Heart left ventricle (tissue), 16 donors: ENCODE results near the gene ITGB4. TPM values are rescaled to one million over a fixed set of nuclear protein-coding genes. Genes with fewer than 3 reads are reported as not detected.

Experiments
- ATAC-seq, 4 donors: fragments of 200-7000 bp; cut with Tn5 transposase; one replicate each; pipeline ENCODE4 v1.9.1; 2020 to 2022; ENCODE audit warnings: moderate library complexity in 4 of 4, mild to moderate bottlenecking in 3 of 4, moderate number of reproducible peaks in 1 of 4
- DNase-seq, 5 donors: peaks; one replicate each; pipeline ENCODE4 v3.0.0-alpha.2; 2020
- H3K27ac ChIP-seq, 12 donors: fragments of 200-600 bp; sonication (generic) in 4 of 12; one replicate each; pipeline versions ENCODE4 v1.5.0 to v1.8.0; 2016 to 2022; ENCODE audit warnings: mild to moderate bottlenecking in 2 of 12
- H3K27me3 ChIP-seq, 9 donors: fragments of 200-600 bp; sonication (generic) in 2 of 9; one replicate each; pipeline versions ENCODE4 v1.5.1 to v1.8.0; 2016 to 2022; ENCODE audit warnings: mild to moderate bottlenecking in 3 of 9
- H3K36me3 ChIP-seq, 9 donors: fragments of 200-600 bp; sonication (generic) in 2 of 9; one replicate each; pipeline versions ENCODE4 v1.5.0 to v1.8.0; 2018 to 2022; ENCODE audit warnings: mild to moderate bottlenecking in 2 of 9
- H3K4me1 ChIP-seq, 12 donors: fragments of 200-600 bp; sonication (generic) in 4 of 12; one replicate each; pipeline versions ENCODE4 v1.5.0 to v1.8.0; 2016 to 2022; ENCODE audit warnings: mild to moderate bottlenecking in 3 of 12
- H3K4me3 ChIP-seq, 12 donors: fragments of 200-600 bp; sonication (generic) in 4 of 12; one replicate each; pipeline versions ENCODE4 v1.5.0 to v1.8.0; 2017 to 2022; ENCODE audit warnings: mild to moderate bottlenecking in 9 of 12, moderate library complexity in 4 of 12
- H3K9me3 ChIP-seq, 12 donors: fragments of 200-600 bp; sonication (generic) in 4 of 12; one replicate each; pipeline versions ENCODE4 v1.5.0 to v1.8.0; 2016 to 2022; ENCODE audit warnings: mild to moderate bottlenecking in 1 of 12
- POLR2A ChIP-seq, 2 donors: fragments of 450-650 bp; IDR thresholded peaks; one replicate each; pipeline ENCODE4 v1.6.1; 2017; ENCODE audit warnings: antibody characterized with exemption in 2 of 2, mild to moderate bottlenecking in 2 of 2, moderate library complexity in 2 of 2
- WGBS, 4 donors: extraction: QIAGEN DNeasy Blood & Tissue Kit in 2 of 4; methylation state at CpG; one replicate each; pipeline versions ENCODE4 v1.1.5 to v1.1.7; 2013 to 2018; 5-methylcytosine and 5-hydroxymethylcytosine counted together
- intact Hi-C, 10 donors: fragments of 100-400 bp; cut with DNase I; formaldehyde crosslinking; loops; one replicate each; pipeline versions ENCODE4 v1.11.1 to v1.14.2; 2022
- polyA plus RNA-seq, 2 donors: library from polyadenylated mRNA; stranded (reverse); fragments of 200-250 nt; gene quantifications; one replicate each; pipeline ENCODE4 v1.2.3, GENCODE V29; 2013
- total RNA-seq, 9 donors: library from RNA; depleted of rRNA in 2 of 9; stranded (reverse); fragments of >200 nt in 2 of 9; fragmentation: NEBNext Ultra II Directional in 3 of 9; extraction: Animal tissue kit (Norgen Biotek cat#: 25700) in 3 of 9; gene quantifications; one replicate each; pipeline versions ENCODE4 v1.1.0 to v1.2.4, GENCODE V29; 2016 to 2023
- TF ChIP-seq, protein P1 (sequence below), 12 donors: fragments of 200-600 bp; sonication (generic) in 4 of 12; IDR thresholded peaks; one replicate each; pipeline versions ENCODE4 v1.5.0 to v1.8.0; 2018 to 2022; ENCODE audit warnings: antibody characterized with exemption in 12 of 12, mild to moderate bottlenecking in 5 of 12
- donor health status: ischemic (EF 13 %, LVEDD 7.1; RV severe dilation, severe dysfunction).
- donor health status: healthy with polysubstance abuse.
- donor health status: DM: no; HTN: yes; CAD: no.
- donor health status: DM: no; HTN: no; CAD: no.
- donor health status: ischemic (EF 25% LVEDD 6.9; RV normal size, moderate dysfunction).
- donor health status: ischemic (EF 25% LVEDD 5.7; RV mildly dilated, moderate dysfunction).
- donor health status: healthy.
- donor health status: DM: yes; HTN: yes; CAD: no.
- donor health status: ischemic (EF 35%, LVEDD 5.7; RV mildly dilated, moderate dysfunction).
- donor health status: nonischemic (EF 11% LVEDD 7.7; RV severe dilation, severe dysfunction).
- donor health status: DM: yes; HTN: yes; CAD: no.
- donor health status: PGD.
- donor health status: ischemic (EF 29% LVEDD 5.4; RV normal size, mild dysfunction).
- donor health status: nonischemic (EF 23%, LVEDD 6.1; RV moderate dilation, normal function).

Gene ITGB4
- total and polyA plus RNA-seq, 11 donors = 4.0 to 26.8 (median 10.0) TPM

DNA sequence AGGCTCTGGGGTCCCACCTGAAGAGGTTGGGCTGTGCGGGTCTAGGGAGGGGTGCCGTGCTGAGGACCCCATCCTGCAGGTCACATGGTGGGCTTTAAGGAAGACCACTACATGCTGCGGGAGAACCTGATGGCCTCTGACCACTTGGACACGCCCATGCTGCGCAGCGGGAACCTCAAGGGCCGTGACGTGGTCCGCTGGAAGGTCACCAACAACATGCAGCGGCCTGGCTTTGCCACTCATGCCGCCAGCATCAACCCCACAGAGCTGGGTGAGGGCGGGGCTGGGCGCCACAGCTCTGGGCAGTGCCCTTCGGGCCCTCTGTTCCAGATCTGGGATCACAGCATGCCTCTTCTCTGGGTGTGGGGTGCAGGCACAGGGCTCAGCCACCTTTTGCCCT, 18.5 kb downstream of the ITGB4 start:
- DNase-seq (no peak), ATAC-seq (no peak)
- Histone ChIP-seq H3K9me3 (no peaks in the 10 kb centered on the region), H3K27me3 (no peaks in the 10 kb centered on the region), H3K36me3 (peaks cover 0 to 10% (median 0%) of the 10 kb centered on the region in 9 donors), H3K4me3 (no peak overlapping the region), H3K4me1 (peaks cover 0 to 9% (median 0%) of the 10 kb centered on the region in 12 donors), H3K27ac (no peak overlapping the region)
- 93 to 94% (median 93%) methylated on average over 13 to 14 of the region's 14 CpGs; no CpG with 5 or more reads in 1 of the 4 donors for WGBS, 4 donors
- no peak for TF ChIP-seq POLR2A (IDR thresholded peaks at IDR 0.05)
- TF ChIP-seq, protein P1, sequence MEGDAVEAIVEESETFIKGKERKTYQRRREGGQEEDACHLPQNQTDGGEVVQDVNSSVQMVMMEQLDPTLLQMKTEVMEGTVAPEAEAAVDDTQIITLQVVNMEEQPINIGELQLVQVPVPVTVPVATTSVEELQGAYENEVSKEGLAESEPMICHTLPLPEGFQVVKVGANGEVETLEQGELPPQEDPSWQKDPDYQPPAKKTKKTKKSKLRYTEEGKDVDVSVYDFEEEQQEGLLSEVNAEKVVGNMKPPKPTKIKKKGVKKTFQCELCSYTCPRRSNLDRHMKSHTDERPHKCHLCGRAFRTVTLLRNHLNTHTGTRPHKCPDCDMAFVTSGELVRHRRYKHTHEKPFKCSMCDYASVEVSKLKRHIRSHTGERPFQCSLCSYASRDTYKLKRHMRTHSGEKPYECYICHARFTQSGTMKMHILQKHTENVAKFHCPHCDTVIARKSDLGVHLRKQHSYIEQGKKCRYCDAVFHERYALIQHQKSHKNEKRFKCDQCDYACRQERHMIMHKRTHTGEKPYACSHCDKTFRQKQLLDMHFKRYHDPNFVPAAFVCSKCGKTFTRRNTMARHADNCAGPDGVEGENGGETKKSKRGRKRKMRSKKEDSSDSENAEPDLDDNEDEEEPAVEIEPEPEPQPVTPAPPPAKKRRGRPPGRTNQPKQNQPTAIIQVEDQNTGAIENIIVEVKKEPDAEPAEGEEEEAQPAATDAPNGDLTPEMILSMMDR (IDR thresholded peaks at IDR 0.05) = no peak
- intact Hi-C loops = loop anchor here in 2 of 10 donors (10.0 kb wide), 1 partner anchor 315 kb away; no protein-coding TSS in a partner anchor

DNA sequence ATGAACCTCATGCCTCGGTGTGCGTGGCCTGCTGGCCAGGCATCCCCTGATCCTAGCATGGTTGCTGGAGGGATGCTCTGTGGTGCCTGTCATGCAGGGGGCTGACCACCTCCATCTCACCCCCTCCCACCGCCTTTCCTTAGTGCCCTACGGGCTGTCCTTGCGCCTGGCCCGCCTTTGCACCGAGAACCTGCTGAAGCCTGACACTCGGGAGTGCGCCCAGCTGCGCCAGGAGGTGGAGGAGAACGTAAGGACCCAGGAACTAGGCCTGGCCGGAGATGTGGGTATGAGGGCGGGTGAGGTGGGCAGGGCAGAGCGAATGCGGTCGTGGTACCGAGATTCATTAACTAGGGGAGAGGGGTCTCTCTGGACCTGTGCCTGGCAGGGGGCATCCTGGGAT, 19.0 kb downstream of the ITGB4 start:
- H3K36me3 ChIP-seq = peaks cover 0 to 10% (median 0%) of the 10 kb centered on the region in 9 donors
- WGBS, 4 donors = 92 to 96% (median 94%) methylated on average over 15 to 17 of the region's 17 CpGs
- H3K27ac ChIP-seq = no peak overlapping the region
- H3K27me3 ChIP-seq = no peaks in the 10 kb centered on the region
- DNase-seq = no peak
- peaks cover 0 to 9% (median 0%) of the 10 kb centered on the region in 12 donors for H3K4me1 ChIP-seq
- intact Hi-C loops = loop anchor here in 2 of 10 donors (10.0 kb wide), 1 partner anchor 315 kb away; no protein-coding TSS in a partner anchor
- no peak overlapping the region for H3K4me3 ChIP-seq
- no peak for ATAC-seq
- H3K9me3 ChIP-seq = no peaks in the 10 kb centered on the region
- no peak for TF ChIP-seq POLR2A (IDR thresholded peaks at IDR 0.05)
- TF ChIP-seq, protein P1 (IDR thresholded peaks at IDR 0.05) = no peak

DNA sequence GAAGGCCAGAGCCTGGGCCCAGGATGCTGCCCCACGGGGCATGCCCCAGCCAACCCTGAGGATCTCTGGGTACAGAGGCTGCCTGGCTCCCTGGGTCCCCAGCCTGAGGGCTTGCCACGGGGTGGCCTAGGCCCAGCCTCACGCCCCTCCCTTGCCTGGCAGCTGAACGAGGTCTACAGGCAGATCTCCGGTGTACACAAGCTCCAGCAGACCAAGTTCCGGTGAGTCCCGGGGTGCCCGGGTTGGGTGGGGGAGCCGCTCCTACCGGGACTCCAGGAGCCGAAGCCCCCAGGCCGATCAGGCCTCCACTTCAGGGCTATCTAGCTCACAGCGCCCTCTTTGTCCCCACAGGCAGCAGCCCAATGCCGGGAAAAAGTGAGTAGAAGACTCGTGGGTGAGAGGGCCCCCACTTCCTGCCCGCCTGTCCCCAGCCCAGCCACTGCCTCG, 19.4 kb downstream of the ITGB4 start:
- Histone ChIP-seq H3K4me1 (peaks cover 0 to 9% (median 0%) of the 10 kb centered on the region in 12 donors), H3K27ac (no peak overlapping the region), H3K4me3 (no peak overlapping the region), H3K36me3 (peaks cover 0 to 8% (median 0%) of the 10 kb centered on the region in 9 donors), H3K9me3 (no peaks in the 10 kb centered on the region), H3K27me3 (no peaks in the 10 kb centered on the region)
- DNase-seq (no peak), ATAC-seq (no peak)
- 66 to 84% (median 80%) methylated on average over 3 to 17 of the region's 17 CpGs for WGBS, 4 donors
- intact Hi-C loops = loop anchor here in 2 of 10 donors (10.0 kb wide), 1 partner anchor 316 kb away; no protein-coding TSS in a partner anchor
- TF ChIP-seq POLR2A (IDR thresholded peaks at IDR 0.05) = no peak
- TF ChIP-seq, protein P1 (IDR thresholded peaks at IDR 0.05) = no peak

DNA sequence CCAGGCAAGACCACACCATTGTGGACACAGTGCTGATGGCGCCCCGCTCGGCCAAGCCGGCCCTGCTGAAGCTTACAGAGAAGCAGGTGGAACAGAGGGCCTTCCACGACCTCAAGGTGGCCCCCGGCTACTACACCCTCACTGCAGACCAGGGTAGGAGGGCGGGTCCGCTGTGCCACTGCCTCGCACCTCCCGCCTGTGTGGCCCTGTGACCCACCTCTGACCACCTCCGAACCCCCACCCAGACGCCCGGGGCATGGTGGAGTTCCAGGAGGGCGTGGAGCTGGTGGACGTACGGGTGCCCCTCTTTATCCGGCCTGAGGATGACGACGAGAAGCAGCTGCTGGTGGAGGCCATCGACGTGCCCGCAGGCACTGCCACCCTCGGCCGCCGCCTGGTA, 21.1 kb downstream of the ITGB4 start:
- Histone ChIP-seq H3K9me3 (no peaks in the 10 kb centered on the region), H3K27ac (no peak overlapping the region), H3K27me3 (no peaks in the 10 kb centered on the region), H3K4me3 (no peak overlapping the region), H3K4me1 (peaks cover 0 to 13% (median under 1%) of the 10 kb centered on the region in 12 donors), H3K36me3 (peaks cover 0 to 3% (median 0%) of the 10 kb centered on the region in 9 donors)
- ATAC-seq (no peak), DNase-seq (no peak)
- TF ChIP-seq, protein P1 (IDR thresholded peaks at IDR 0.05) = no peak
- no peak for TF ChIP-seq POLR2A (IDR thresholded peaks at IDR 0.05)
- intact Hi-C loops = loop anchor here in 2 of 10 donors (10.0 kb wide), 1 partner anchor 318 kb away; no protein-coding TSS in a partner anchor
- 85 to 89% (median 88%) methylated on average over 24 to 25 of the region's 25 CpGs for WGBS, 4 donors
